ENCODE measurements around the gene EFNA5.

Gene EFNA5

DNA sequence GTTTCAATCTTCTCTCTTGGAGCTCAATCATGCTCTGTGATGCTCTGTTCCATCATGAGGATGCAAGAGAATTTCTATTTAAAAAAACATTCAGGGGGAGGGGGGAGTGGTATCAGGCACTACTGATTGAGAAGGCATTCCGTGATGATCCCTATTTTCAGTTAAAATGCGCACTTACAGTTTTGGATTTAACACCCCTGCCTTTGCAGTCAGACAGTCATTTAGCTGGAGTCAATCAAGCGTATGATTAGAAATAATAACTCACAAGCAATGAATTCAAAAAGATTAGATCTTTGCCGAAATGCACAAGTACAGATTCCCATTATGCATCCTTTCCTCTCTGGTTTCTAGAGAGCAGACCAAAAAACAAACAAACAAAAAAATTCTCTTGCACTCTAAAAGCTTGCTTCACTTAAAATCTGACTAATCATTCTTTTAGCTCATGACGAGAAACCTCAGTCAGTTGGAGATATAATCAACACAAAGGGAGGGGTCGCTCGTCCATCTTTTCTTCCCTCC lies 55.4 kb downstream of the EFNA5 start:
- DNase-seq (ENCODE audit: insufficient read length, low spot score), result no peak
- no peak for FAIRE-seq
- TF ChIP-seq POLR2AphosphoS5 (IDR thresholded peaks at IDR 0.05; ENCODE audit: low read depth, low read length) (no peak), PAX5 (IDR thresholded peaks at IDR 0.05; ENCODE audit: insufficient read depth, low read length, severe bottlenecking) (no peak), POLR2A (IDR thresholded peaks at IDR 0.05; ENCODE audit: low read depth, low read length) (no peak)

DNA sequence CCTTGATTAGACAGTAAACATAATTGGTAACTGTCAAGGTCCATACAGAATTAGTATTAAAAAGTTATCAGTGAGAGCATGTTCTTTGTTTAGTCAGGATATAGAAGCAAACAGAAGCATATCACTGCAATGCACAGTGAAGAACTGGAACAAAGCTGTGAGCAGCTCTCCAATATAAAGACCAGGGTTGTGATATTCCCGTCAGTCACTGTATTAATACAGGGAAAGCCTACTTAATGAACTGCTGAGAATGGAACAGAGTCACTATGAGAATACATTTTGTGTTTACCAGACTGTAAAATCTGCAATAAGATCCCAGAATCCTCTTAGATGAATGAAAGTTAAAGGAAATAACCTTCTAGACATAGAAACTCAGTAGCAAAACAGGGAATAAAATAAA lies 58.2 kb downstream of the EFNA5 start:
- TF ChIP-seq TAF1 (IDR thresholded peaks at IDR 0.05; ENCODE audit: low read depth, low read length), result no peak
- TF ChIP-seq POLR2AphosphoS5 (IDR thresholded peaks at IDR 0.05; ENCODE audit: low read depth, low read length), result no peak
- no peak for TF ChIP-seq SPI1 (IDR thresholded peaks at IDR 0.05; ENCODE audit: low read depth, low read length)
- TF ChIP-seq PAX5 (IDR thresholded peaks at IDR 0.05; ENCODE audit: insufficient read depth, low read length, severe bottlenecking), result no peak
- no peak for TF ChIP-seq POLR2A (IDR thresholded peaks at IDR 0.05; ENCODE audit: low read depth, low read length)
- TF ChIP-seq POU2F2 (IDR thresholded peaks at IDR 0.05; ENCODE audit: low read depth, low read length), result no peak
- FAIRE-seq, result no peak
- DNase-seq (ENCODE audit: insufficient read length, low spot score), result no peak

DNA sequence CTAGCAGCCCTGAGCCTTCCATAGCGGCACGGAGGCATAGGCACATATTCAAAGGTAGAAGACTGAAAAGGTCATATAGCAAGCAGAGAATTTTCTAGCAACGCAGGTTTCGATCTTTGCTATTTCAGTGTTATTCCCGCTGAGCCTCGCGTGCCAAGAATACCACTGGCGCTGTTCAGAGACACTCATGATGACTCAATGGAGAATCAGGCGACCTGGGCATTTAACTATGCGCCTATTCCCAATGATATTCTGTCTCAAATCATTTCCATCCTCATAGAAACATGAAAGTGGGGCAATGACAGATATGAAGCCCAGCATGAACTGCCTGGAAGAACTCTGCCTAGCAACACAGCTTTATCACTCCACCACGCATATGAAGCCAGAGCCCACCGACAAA lies 59.9 kb downstream of the EFNA5 start:
- no peak for FAIRE-seq
- TF ChIP-seq TAF1 (IDR thresholded peaks at IDR 0.05; ENCODE audit: low read depth, low read length), result no peak
- TF ChIP-seq PAX5 (IDR thresholded peaks at IDR 0.05; ENCODE audit: insufficient read depth, low read length, severe bottlenecking), result no peak

DNA sequence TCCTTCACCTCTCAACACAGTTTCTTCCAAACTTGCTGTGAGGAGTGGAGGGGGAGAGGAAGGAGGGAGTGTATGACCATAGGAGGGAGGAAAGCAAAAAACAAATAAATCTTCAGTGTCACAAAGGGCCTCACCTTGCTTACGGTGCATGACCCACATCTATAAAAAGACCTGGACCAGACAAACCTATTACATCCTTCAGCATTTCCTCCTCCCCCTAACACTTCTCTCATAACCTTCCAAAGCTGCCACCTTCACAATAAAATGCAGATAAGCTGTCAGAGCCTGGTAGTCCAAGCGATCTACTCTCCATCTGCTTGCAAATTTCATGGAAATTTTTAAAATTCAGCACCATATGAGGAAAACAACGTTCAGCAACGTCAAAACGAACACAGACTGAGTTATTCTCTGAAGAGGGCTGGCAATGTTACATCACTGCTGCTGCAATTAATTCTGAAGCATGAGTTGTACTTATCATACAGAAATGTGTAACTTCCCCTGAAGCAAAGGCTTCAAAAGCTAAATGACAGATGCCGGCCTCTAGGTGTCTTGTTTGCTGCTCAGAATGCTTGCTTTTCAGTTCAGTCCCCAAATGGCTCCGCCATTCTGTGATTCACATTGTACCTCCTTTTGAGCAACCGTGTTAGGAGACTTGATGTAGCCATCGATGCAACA lies 62.9 kb downstream of the EFNA5 start:
- FAIRE-seq (no peak), DNase-seq (ENCODE audit: insufficient read length, low spot score) (no peak)
- no peak for TF ChIP-seq TAF1 (IDR thresholded peaks at IDR 0.05; ENCODE audit: low read depth, low read length)
- TF ChIP-seq SPI1 (IDR thresholded peaks at IDR 0.05; ENCODE audit: low read depth, low read length), result no peak
- TF ChIP-seq POU2F2 (IDR thresholded peaks at IDR 0.05; ENCODE audit: low read depth, low read length), result no peak
- no peak for TF ChIP-seq POLR2AphosphoS5 (IDR thresholded peaks at IDR 0.05; ENCODE audit: low read depth, low read length)
- TF ChIP-seq POLR2A (IDR thresholded peaks at IDR 0.05; ENCODE audit: low read depth, low read length), result no peak
- no peak for TF ChIP-seq PAX5 (IDR thresholded peaks at IDR 0.05; ENCODE audit: insufficient read depth, low read length, severe bottlenecking)

More for the DNA sequence above, 59.9 kb downstream of the EFNA5 start:
- no peak for DNase-seq (ENCODE audit: insufficient read length, low spot score)

DNA sequence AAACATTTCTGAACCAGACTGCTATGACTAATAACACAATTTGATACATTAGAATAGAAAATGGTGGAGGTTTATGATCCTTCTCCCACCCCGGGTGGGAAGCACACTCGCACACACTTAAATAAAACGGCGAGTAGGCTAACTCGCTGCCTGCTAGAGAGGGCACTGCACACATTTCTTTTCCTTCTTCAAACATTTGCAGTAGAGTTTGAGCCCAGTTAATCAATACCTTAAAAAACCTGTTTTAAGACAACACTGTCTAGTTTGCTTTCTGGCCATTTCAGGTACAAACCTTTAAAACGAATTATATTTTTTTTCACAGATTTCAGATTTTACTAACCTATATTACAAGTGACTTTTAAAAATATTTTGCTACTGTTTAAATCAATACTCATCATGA lies 63.5 kb downstream of the EFNA5 start:
- FAIRE-seq (no peak), DNase-seq (ENCODE audit: insufficient read length, low spot score) (no peak)
- TF ChIP-seq PAX5 (IDR thresholded peaks at IDR 0.05; ENCODE audit: insufficient read depth, low read length, severe bottlenecking) (no peak), POLR2AphosphoS5 (IDR thresholded peaks at IDR 0.05; ENCODE audit: low read depth, low read length) (no peak), TAF1 (IDR thresholded peaks at IDR 0.05; ENCODE audit: low read depth, low read length) (no peak), SPI1 (IDR thresholded peaks at IDR 0.05; ENCODE audit: low read depth, low read length) (no peak), POU2F2 (IDR thresholded peaks at IDR 0.05; ENCODE audit: low read depth, low read length) (no peak), POLR2A (IDR thresholded peaks at IDR 0.05; ENCODE audit: low read depth, low read length) (no peak)

DNA sequence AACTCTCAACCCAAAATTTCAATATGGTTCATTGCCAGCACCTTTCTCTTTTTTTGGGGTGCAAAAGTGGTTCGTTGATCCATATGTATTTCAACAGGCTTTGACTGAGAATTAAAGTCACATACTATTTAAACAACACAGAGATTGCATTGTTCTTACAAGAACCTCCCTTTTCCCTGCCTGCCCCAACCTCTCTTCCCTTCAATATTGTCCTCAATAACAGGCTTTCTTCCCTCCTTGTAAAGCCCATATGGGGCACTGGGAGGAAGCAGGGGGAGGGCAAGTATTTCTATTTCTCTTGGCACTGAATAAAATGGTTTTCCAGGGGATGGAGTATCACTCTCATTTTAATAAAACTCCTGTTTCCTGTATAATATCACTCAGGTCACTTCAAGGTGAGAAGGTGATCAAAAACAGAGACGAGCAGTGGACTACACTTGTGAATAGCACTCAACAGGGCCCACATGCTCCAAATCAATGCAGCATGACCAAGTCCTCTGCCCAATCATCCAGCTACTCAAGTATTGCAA lies 65.1 kb downstream of the EFNA5 start:
- no peak for FAIRE-seq
- no peak for TF ChIP-seq POLR2AphosphoS5 (IDR thresholded peaks at IDR 0.05; ENCODE audit: low read depth, low read length)
- TF ChIP-seq SPI1 (IDR thresholded peaks at IDR 0.05; ENCODE audit: low read depth, low read length), result no peak
- TF ChIP-seq PAX5 (IDR thresholded peaks at IDR 0.05; ENCODE audit: insufficient read depth, low read length, severe bottlenecking), result no peak
- no peak for TF ChIP-seq TAF1 (IDR thresholded peaks at IDR 0.05; ENCODE audit: low read depth, low read length)
- no peak for TF ChIP-seq POU2F2 (IDR thresholded peaks at IDR 0.05; ENCODE audit: low read depth, low read length)
- no peak for DNase-seq (ENCODE audit: insufficient read length, low spot score)

DNA sequence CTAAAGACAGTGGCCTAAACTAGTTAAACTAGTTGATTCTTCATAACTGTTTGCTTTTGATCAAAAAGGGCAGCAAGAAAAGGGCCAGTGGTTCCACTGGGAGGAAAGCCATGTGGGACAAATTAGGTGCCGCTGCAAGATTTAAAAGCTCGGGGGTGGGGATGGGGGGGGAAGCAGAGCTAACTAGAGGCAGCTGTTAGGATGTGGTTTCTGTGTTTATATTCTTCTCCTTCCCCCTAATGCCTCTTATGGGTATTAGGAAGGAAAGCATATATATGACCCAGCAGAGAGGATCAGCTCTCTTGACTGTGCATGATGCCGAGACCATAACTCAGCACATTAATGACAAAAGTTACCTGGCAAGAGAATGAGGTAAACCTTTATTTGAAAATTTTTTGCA lies 65.7 kb downstream of the EFNA5 start:
- DNase-seq (ENCODE audit: insufficient read length, low spot score) (no peak), FAIRE-seq (no peak)
- TF ChIP-seq POLR2AphosphoS5 (IDR thresholded peaks at IDR 0.05; ENCODE audit: low read depth, low read length), result no peak
- no peak for TF ChIP-seq TAF1 (IDR thresholded peaks at IDR 0.05; ENCODE audit: low read depth, low read length)
- no peak for TF ChIP-seq SPI1 (IDR thresholded peaks at IDR 0.05; ENCODE audit: low read depth, low read length)
- TF ChIP-seq POLR2A (IDR thresholded peaks at IDR 0.05; ENCODE audit: low read depth, low read length), result no peak

DNA sequence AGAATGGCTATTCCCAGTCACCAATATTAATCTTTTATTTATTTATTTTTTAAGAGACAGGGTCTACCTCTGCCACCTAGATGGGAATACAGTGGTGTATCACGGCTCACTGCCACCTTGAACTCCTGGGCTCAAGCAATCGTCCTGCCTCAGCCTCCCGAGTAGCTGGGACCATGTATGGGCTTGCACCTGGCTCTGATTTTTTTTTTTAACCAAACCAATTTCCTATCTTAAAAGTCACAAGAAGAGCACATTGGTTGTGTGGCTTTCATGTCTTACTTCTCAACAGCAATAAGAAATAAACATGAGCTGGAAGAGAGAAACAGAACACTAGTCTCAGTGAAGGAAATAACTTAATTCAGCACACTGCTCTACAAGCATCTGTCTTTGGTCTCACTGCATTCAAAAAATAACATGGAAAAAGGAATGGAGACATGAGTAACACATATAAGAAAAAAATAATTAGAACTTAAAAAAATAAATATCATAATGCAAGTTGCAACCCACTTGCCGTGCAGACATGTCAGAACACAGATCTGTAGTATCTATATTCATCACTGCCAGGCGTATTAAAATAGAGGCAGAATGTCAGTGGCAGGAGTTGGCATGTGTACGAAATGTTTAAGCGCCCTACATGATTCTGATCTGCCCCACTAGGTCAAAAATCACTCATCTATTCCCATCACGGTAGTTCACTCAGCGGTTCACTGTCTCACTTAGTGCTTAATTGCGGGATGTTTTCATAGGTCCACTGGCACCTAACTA lies 66.4 kb downstream of the EFNA5 start:
- TF ChIP-seq POU2F2 (IDR thresholded peaks at IDR 0.05; ENCODE audit: low read depth, low read length) (no peak), TAF1 (IDR thresholded peaks at IDR 0.05; ENCODE audit: low read depth, low read length) (no peak), PAX5 (IDR thresholded peaks at IDR 0.05; ENCODE audit: insufficient read depth, low read length, severe bottlenecking) (no peak), POLR2AphosphoS5 (IDR thresholded peaks at IDR 0.05; ENCODE audit: low read depth, low read length) (no peak), SPI1 (IDR thresholded peaks at IDR 0.05; ENCODE audit: low read depth, low read length) (no peak), POLR2A (IDR thresholded peaks at IDR 0.05; ENCODE audit: low read depth, low read length) (no peak)
- FAIRE-seq (no peak), DNase-seq (ENCODE audit: insufficient read length, low spot score) (no peak)

DNA sequence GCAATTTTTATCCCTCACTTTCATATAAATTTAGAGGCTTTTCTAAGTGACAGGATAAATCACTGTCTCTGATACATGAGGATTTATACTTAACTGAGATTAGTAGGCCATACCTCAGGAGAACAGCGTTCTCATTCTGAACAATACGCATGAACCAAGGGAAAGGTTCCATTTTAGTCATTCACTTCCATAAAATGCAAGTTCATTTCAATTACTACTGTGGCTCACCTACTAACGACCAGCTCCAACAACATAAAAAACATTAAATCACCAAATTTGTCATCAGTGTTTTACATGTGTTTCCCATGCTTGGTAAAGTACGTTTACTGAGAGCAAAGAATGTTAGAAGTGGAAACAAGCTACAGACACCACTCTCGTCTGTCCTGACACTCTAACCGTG lies 67.4 kb downstream of the EFNA5 start:
- DNase-seq (ENCODE audit: insufficient read length, low spot score) (no peak), FAIRE-seq (no peak)
- no peak for TF ChIP-seq TAF1 (IDR thresholded peaks at IDR 0.05; ENCODE audit: low read depth, low read length)
- TF ChIP-seq POU2F2 (IDR thresholded peaks at IDR 0.05; ENCODE audit: low read depth, low read length), result no peak
- no peak for TF ChIP-seq POLR2AphosphoS5 (IDR thresholded peaks at IDR 0.05; ENCODE audit: low read depth, low read length)
- no peak for TF ChIP-seq SPI1 (IDR thresholded peaks at IDR 0.05; ENCODE audit: low read depth, low read length)
- TF ChIP-seq POLR2A (IDR thresholded peaks at IDR 0.05; ENCODE audit: low read depth, low read length), result no peak
- no peak for TF ChIP-seq PAX5 (IDR thresholded peaks at IDR 0.05; ENCODE audit: insufficient read depth, low read length, severe bottlenecking)
